Glomerular endothelial cell (primary cell): ENCODE data around the gene SLC1A7. TPM values are rescaled to one million over a fixed set of nuclear protein-coding genes. Genes with fewer than 3 reads are reported as not detected.

Source experiments
- DNase-seq: peaks from one replicate; pipeline ENCODE4 v3.0.0-alpha.2; 2011; ENCODE audit warnings: low read depth, low spot score; ENCODE audit errors: extremely low read depth
- total RNA-seq: library from RNA; depleted of rRNA; stranded (reverse); fragments of >200 nt; gene quantifications from 2 replicates; pipeline ENCODE4 v1.2.3, GENCODE V29; 2015

The SLC1A7 gene
- total RNA-seq, 1 donor from 2014 or later, result not detected

DNA sequence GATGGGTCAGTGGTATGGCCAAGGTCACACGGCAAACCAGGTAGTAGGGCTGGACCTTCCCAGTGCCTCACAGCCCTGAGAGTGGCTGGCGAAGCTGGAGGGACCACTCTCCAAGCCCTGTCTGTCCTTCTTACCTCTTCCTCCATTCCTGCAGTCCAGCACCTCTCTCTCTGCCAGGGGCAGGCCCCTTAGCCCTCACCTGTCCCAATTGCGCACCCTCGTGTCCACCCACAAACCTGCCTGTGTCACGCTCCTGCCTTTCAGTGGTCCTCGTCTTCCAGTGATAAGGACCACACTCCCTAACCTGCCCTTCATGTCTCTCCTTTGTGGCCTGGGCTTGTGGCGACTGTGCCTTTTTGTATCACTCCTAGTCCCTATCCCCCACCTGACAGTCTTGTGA is 77.0 kb downstream of the SLC1A7 start:
- DNase-seq, result no peak

- no peak for DNase-seq
These were observed 78.5 kb downstream of the SLC1A7 start for GRCh38 chr1:53063744-53064515.

DNA sequence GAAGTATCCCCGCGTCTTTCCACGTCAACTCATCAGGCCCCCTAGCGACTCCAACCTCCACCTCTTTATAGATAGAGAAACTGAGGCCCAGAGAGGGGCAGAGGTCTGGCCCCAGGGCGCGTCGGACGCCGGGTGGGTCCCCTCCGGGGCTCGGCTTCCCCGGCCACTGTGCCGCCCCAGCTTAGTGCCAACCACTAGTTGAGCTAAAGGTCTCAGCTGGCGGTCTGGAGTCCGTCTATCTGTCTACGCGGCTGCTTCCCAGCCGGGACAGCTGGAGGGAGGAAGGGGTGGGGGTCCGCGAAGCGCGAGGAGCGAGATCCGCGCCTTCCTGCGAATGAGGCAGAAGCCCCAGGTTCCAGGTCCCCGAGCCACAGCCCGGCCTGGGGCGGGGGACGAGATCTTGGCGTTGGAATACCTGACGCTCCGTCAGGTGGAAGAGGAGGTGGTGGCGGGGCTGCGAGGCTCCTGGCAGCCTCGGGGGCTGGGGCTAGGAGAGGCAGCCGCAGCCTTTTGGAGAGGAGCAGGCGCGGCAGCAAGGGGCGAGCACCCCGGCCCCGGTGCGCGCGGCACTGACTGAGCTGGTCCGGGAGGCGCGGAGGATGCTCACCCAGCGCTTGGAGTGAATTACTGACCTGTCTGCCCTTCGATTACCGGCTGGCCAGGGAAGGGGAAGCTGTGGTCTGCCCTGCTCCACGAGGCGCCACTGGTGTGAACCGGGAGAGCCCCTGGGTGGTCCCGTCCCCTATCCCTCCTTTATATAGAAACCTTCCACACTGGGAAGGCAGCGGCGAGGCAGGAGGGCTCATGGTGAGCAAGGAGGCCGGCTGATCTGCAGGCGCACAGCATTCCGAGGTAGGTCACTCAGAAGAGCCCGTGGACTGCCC is 79.5 kb downstream of the SLC1A7 start:
- no peak for DNase-seq

- DNase-seq, result no peak
These were observed 80.4 kb downstream of the SLC1A7 start, which contains the start of gene PODN for GRCh38 chr1:53061859-53062707. Gene PODN, plus strand, starts transcription at chr1:53062213. Its CDS starts 7,643 bp downstream, at chr1:53069856.

GRCh38 chr1:53061123-53061858 is 81.1 kb downstream of the SLC1A7 start:
- DNase-seq, result no peak

GRCh38 chr1:53060579-53060978 is 81.9 kb downstream of the SLC1A7 start:
- no peak for DNase-seq

- no peak for DNase-seq
These were observed 85.3 kb downstream of the SLC1A7 start for GRCh38 chr1:53057127-53057526.

GRCh38 chr1:53051676-53052075 is 90.8 kb downstream of the SLC1A7 start:
- DNase-seq, result no peak

- DNase-seq, result no peak
These were observed 92.1 kb downstream of the SLC1A7 start for GRCh38 chr1:53050310-53050709.

DNA sequence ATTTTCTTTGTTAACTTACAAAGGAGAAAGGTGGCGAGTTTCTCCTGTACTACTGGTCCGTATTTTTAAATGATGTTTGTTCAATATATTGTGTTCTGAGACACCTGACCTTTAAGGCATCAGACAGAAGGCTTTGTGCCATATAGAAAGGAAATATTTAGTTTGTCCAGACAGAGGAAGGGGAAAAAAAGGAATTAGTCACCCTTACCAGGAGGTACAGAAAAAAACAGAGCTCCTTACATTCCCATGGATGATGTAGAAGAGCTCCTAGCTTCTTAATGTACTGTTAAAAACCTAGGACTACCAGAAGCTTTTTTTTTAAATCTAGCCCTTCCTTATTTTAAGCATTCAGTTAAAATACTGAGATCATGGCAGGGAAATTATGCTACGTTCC is 92.9 kb downstream of the SLC1A7 start:
- DNase-seq, result no peak

DNA sequence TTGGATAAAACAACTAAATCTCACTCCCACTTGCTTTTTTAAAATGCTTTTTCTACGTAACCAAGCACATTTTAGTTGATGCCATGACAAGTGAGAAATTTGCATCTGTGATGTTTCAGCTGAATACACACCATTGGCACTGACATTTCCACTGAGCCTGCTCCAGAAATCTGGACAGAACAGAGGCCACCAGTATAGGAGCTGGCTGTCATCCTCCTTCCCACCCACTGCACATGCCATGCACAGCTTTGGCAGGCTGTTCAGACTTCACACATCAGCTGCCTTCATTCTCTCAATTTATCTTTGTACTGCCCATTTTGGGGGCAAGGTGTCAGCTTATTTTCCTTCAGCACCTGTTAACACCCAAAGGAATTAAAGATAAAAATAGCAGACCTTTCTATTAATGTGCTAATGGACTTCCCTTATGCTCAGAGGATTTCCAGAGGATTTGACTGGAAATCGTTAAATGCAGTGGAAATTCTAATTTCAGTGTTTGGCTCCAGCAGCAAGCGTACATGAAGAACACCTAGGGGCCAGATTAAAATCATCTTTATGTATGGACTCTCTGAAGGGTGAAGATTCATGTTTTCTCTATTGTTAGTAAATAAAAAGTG is 93.4 kb downstream of the SLC1A7 start:
- DNase-seq, result no peak

- DNase-seq, result peak; percentile 77
These were observed 94.4 kb downstream of the SLC1A7 start for GRCh38 chr1:53047737-53048736.

DNA sequence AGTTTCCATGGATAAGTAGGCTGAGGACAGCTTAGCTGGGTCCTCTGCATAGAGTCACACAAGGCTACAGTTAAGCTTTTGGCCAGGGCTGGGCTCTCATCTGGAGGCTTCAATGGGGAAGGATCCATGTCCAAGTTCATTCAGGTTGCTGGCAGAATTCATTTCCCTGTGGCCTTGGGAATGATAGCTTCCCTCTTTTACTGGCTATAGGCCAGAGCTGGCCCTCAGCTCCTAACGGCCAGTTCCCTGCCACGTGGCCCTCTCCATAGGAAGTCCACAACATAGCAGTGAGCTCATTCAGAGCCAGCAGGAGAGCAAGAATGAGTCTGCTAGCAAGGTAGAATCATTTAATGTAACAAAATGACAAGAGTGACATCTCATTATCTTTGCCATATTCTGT is 95.5 kb downstream of the SLC1A7 start:
- peak; percentile 54 for DNase-seq

- no peak for DNase-seq
These were observed 97.5 kb downstream of the SLC1A7 start for GRCh38 chr1:53044926-53045325.

DNA sequence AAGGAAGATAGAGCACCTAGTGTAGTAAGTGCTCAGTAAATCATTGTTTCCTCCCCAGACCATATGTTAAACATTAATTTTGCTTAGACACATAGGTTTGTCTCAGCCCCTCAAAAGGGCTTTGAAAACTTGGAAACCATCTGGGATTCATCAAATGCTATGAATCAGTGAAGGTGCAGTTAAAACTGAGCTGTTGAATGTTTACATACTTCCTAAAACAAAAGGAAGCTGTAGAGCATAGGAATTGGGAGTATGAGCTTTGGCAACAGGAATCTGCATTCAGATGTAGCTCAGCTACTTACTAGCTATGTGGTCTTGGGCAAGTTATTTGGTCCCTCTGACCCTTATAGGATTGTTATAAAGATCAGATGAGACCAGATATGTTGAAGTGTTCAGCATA is 99.2 kb downstream of the SLC1A7 start:
- no peak for DNase-seq

DNA sequence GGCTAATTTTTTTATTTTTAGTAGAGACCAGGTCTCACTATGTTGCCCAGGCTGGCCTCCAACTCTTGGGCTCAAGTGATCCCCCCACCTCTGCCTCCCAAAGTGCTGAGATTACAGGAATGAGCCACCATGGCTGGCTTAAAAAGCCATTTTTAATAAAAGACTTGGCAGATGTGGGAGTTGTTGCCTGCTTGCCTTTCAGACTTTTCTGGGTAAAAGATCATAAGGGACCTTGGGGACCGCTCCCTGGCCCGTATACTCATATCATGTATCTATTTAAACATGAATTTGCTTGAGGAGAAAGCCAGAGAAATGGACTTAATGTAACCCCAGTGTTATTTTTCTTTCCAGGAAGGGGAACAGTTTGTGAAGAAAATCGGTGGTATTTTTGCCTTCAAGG is 103.9 kb downstream of the SLC1A7 start:
- no peak for DNase-seq
